Measurements from ENCODE around the gene HDGFL3.

- TF ChIP-seq HDAC2 (IDR thresholded peaks at IDR 0.05), result no peak
- TF ChIP-seq BHLHE40 (IDR thresholded peaks at IDR 0.05; ENCODE audit: low read depth, low read length), result no peak
- TF ChIP-seq, protein P1, sequence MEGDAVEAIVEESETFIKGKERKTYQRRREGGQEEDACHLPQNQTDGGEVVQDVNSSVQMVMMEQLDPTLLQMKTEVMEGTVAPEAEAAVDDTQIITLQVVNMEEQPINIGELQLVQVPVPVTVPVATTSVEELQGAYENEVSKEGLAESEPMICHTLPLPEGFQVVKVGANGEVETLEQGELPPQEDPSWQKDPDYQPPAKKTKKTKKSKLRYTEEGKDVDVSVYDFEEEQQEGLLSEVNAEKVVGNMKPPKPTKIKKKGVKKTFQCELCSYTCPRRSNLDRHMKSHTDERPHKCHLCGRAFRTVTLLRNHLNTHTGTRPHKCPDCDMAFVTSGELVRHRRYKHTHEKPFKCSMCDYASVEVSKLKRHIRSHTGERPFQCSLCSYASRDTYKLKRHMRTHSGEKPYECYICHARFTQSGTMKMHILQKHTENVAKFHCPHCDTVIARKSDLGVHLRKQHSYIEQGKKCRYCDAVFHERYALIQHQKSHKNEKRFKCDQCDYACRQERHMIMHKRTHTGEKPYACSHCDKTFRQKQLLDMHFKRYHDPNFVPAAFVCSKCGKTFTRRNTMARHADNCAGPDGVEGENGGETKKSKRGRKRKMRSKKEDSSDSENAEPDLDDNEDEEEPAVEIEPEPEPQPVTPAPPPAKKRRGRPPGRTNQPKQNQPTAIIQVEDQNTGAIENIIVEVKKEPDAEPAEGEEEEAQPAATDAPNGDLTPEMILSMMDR (IDR thresholded peaks at IDR 0.05), result no peak
- TF ChIP-seq RFX5 (IDR thresholded peaks at IDR 0.05), result no peak
- TF ChIP-seq RAD21 (conservative IDR thresholded peaks at IDR 0.05 in 1 of 2, IDR thresholded peaks at IDR 0.05 in 1 of 2), result no peak
These were observed 105.3 kb downstream of the HDGFL3 start for GRCh38 chr15:83102346-83102745.
